ENCODE results near the gene CNOT2.

The CNOT2 gene

GRCh38 chr12:70307868-70308267 lies 64.6 kb downstream of the CNOT2 start:
- no peak for FAIRE-seq

GRCh38 chr12:70309348-70309747 lies 66.1 kb downstream of the CNOT2 start:
- FAIRE-seq, result no peak

- no peak for FAIRE-seq
Observed at GRCh38 chr12:70314145-70314544, 70.9 kb downstream of the CNOT2 start.

- no peak for FAIRE-seq
Observed at GRCh38 chr12:70317781-70318180, 74.5 kb downstream of the CNOT2 start.

- no peak for FAIRE-seq
Observed at GRCh38 chr12:70319605-70320004, 76.4 kb downstream of the CNOT2 start.

GRCh38 chr12:70321191-70321590 lies 78.0 kb downstream of the CNOT2 start:
- FAIRE-seq, result no peak

- no peak for FAIRE-seq
Observed at GRCh38 chr12:70327541-70327940, 84.3 kb downstream of the CNOT2 start.

GRCh38 chr12:70329728-70330127 lies 86.5 kb downstream of the CNOT2 start:
- FAIRE-seq, result no peak

GRCh38 chr12:70330158-70330557 lies 86.9 kb downstream of the CNOT2 start:
- FAIRE-seq, result no peak

- FAIRE-seq, result no peak
Observed at GRCh38 chr12:70332236-70332635, 89.0 kb downstream of the CNOT2 start.

- FAIRE-seq, result no peak
Observed at GRCh38 chr12:70334742-70335141, 91.5 kb downstream of the CNOT2 start.

- no peak for FAIRE-seq
Observed at GRCh38 chr12:70338531-70338930, 95.3 kb downstream of the CNOT2 start.

GRCh38 chr12:70351076-70351475 lies 107.8 kb downstream of the CNOT2 start:
- FAIRE-seq, result no peak

GRCh38 chr12:70353780-70354660 lies 110.8 kb downstream of the CNOT2 start:
- no peak for FAIRE-seq

- no peak for FAIRE-seq
Observed at GRCh38 chr12:70354787-70355186, 111.6 kb downstream of the CNOT2 start.

- no peak for FAIRE-seq
Observed at GRCh38 chr12:70355972-70356371, 112.7 kb downstream of the CNOT2 start.

GRCh38 chr12:70359458-70360197 lies 116.4 kb downstream of the CNOT2 start:
- FAIRE-seq, result no peak

GRCh38 chr12:70360218-70360617 lies 117.0 kb downstream of the CNOT2 start:
- no peak for FAIRE-seq

- FAIRE-seq, result no peak
Observed at GRCh38 chr12:70364695-70365397, 121.6 kb downstream of the CNOT2 start.

- FAIRE-seq, result no peak
Observed at GRCh38 chr12:70365398-70365647, 122.1 kb downstream of the CNOT2 start.

GRCh38 chr12:70365648-70366518 lies 122.7 kb downstream of the CNOT2 start, which contains the start of gene KCNMB4:
Gene KCNMB4, plus strand, starts transcription at chr12:70366290. Its CDS starts 445 bp downstream, at chr12:70366735.
- no peak for FAIRE-seq

- no peak for FAIRE-seq
Observed at GRCh38 chr12:70366581-70367257, 123.5 kb downstream of the CNOT2 start.
